ENCODE results near the gene BRK1.
"Not testable (repeated sequence)": the region's sequence is repeated elsewhere in the genome, so short reads cannot be mapped to it uniquely, and the experiment has no call there.

Gene BRK1

DNA sequence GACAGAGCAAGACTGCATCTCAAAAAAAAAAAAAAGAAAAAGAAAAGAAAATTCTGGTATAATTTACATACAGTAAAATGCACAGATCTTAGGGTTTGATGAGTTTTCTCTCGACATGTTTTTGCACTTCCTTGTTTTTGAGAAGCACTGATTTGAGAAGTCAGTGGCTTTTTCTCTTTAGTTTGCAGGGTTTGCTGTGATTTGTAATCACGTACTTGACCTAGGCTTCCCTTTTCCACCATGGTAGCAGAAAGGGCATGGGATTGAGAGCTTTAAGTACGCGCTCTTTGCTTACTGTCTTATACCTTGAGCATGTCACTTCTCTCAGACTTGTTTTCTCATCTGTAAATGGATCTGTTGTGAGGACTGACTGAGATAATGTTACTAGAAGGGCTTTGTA, 30.2 kb downstream of the BRK1 start:
- H3K4me3 ChIP-seq (ENCODE audit: control insufficient read depth, low read depth, low read length) = no peak overlapping the region
- no peak for TF ChIP-seq CTCF (conservative IDR thresholded peaks at IDR 0.05; ENCODE audit: control insufficient read depth, insufficient read depth, low read depth, low read length)
- DNase-seq (ENCODE audit: low read depth) = no peak

DNA sequence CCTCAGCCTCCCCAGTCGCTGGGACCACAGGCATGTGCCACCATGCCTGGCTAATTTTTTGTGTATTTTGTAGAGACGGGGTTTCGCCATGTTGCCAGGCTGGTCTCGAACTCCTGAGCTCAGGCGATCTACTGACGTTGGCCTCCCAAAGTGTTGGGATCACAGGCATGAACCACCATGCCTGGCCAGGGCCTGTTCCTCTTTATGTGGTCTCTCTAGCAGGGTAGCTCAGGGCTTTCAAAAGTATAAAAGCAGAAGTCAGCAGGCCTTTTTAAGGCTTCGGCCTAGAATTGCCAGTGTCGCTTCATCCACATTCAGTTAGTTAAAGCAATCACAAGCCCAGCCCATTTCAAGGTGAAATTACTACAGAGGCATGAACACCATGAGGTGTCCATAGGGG, 33.8 kb downstream of the BRK1 start:
- TF ChIP-seq CTCF (conservative IDR thresholded peaks at IDR 0.05; ENCODE audit: control insufficient read depth, insufficient read depth, low read depth, low read length) = no peak
- DNase-seq (ENCODE audit: low read depth) = no peak
- no peak overlapping the region for H3K4me3 ChIP-seq (ENCODE audit: control insufficient read depth, low read depth, low read length)

DNA sequence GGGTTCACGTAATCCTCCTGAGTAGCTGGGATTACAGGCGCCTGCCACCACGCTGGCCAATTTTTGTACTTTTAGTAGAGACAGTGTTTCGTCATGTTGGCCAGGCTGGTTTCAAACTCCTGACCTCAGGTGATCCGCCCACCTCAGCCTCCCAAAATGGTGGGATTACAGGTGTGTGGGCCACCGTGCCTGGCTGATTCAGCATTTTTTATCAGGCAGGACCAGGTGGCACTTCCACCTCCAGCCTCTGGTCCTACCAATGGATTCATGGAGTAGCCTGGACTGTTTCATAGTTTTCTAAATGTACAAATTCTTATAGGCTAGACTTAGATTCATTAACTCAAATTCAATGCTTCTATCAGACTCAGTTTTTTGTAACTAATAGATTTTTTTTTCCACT, 35.5 kb downstream of the BRK1 start:
- TF ChIP-seq CTCF (conservative IDR thresholded peaks at IDR 0.05; ENCODE audit: control insufficient read depth, insufficient read depth, low read depth, low read length) = no peak
- no peak overlapping the region for H3K4me3 ChIP-seq (ENCODE audit: control insufficient read depth, low read depth, low read length)
- no peak for DNase-seq (ENCODE audit: low read depth)

DNA sequence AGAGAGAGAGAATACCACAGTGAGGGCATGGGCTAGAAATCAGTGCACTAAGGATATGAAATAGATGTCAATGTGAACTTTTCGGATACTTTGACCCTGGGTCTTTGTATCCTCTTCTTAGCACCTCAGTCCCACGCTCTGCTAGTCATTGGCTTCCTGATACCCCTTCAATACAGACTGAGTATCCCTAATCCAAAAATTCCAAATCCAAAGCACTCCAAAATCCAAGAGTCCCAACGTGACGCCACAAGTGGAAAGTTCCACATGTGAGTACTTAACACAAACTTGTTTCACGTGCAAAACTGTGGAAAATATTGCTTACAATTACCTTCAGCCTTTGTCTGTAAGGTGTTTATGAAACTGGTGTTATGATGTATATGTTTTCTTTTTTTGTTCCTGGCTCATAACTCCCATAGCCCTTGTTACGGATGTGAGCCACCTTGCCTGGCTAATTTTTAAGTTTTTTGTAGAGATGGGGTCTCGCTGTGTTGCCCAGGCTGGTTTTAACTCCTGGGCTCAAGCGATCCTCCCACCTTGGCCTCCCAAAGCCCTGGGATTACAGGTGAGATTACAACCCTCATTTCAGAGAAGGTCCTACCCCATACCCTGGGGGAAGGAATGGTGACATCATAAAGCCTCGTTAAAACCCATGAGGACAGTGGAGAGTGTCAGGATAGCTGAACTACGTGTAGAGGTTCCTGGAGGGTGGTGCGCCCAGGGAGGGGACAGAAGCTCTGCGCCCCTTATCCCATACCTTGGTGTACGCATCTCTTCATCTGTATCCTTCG, 39.1 kb downstream of the BRK1 start:
- no peak overlapping the region for H3K4me3 ChIP-seq (ENCODE audit: control insufficient read depth, low read depth, low read length)
- no peak for DNase-seq (ENCODE audit: low read depth)
- no peak for TF ChIP-seq CTCF (conservative IDR thresholded peaks at IDR 0.05; ENCODE audit: control insufficient read depth, insufficient read depth, low read depth, low read length)

DNA sequence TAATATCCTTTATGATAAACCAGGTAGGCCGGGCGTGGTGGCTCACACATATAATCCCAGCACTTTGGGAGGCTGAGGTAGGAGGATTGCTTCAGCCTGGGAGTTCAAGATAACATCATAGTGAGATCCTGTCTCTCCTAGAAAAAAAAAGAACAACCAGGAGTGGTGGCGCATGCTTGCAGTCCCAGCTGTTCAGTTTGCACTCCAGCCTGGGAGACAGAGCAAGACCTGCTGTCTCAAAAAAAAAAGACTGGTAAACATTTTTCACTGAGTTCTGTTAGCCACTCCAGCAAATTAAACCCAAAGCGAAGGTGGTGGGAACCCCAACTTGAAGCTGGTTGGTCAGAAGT, 39.6 kb downstream of the BRK1 start:
- no peak for DNase-seq (ENCODE audit: low read depth)
- no peak for TF ChIP-seq CTCF (conservative IDR thresholded peaks at IDR 0.05; ENCODE audit: control insufficient read depth, insufficient read depth, low read depth, low read length)
- H3K4me3 ChIP-seq (ENCODE audit: control insufficient read depth, low read depth, low read length) = no peak overlapping the region

GRCh38 chr3:10155658-10156057, 40.2 kb downstream of the BRK1 start:
- TF ChIP-seq CTCF (conservative IDR thresholded peaks at IDR 0.05; ENCODE audit: control insufficient read depth, insufficient read depth, low read depth, low read length) = no peak
- H3K4me3 ChIP-seq (ENCODE audit: control insufficient read depth, low read depth, low read length) = no peak overlapping the region
- DNase-seq (ENCODE audit: low read depth) = no peak

- no peak for TF ChIP-seq CTCF (conservative IDR thresholded peaks at IDR 0.05; ENCODE audit: control insufficient read depth, insufficient read depth, low read depth, low read length)
- H3K4me3 ChIP-seq (ENCODE audit: control insufficient read depth, low read depth, low read length) = no peak overlapping the region
- no peak for DNase-seq (ENCODE audit: low read depth)
Measured at GRCh38 chr3:10157031-10157430, 41.6 kb downstream of the BRK1 start.

GRCh38 chr3:10158555-10158954, 43.1 kb downstream of the BRK1 start:
- not testable (repeated sequence) for H3K4me3 ChIP-seq (ENCODE audit: control insufficient read depth, low read depth, low read length); DNase-seq (ENCODE audit: low read depth)
